Measurements from ENCODE around the gene CDO1.

Gene CDO1

DNA sequence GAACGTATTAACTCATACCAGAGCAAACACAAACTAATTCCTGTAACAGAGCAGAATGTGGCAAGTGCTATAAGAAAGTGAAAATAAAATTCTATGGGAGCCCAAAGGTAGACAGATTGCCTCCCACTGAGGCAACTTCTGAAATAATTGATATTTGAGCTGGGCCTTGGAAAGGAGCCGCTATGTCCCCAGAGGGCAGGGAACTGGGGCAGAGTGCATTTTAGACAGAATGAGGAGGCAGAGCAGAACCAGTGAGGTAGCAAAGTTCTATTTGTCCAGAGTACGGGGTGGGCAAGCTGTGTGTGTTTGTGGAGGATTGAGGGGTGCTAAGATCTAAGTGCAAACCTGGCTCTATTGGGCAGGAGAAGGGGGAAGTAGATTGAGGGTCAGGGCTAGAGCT lies 19.8 kb downstream of the CDO1 start:
- Histone ChIP-seq H3K9me3 (ENCODE audit: control insufficient read depth in 1 of 2, low read length in 2 of 2) (no peaks in the 10 kb centered on the region), H3K4me1 (ENCODE audit: control insufficient read depth in 1 of 2, insufficient read depth in 2 of 2, low read length in 2 of 2) (no peaks in the 10 kb centered on the region), H3K27me3 (ENCODE audit: control insufficient read depth in 1 of 2, insufficient read depth in 2 of 2, low read length in 2 of 2) (no peaks in the 10 kb centered on the region), H3K9ac (ENCODE audit: low read depth in 1 of 2, low read length in 2 of 2) (no peak overlapping the region), H3K36me3 (ENCODE audit: control insufficient read depth in 1 of 2, insufficient read depth in 2 of 2, low read length in 2 of 2) (no peaks in the 10 kb centered on the region), H3K27ac (ENCODE audit: low read depth, low read length) (no peak overlapping the region), H3K4me3 (ENCODE audit: low read depth in 1 of 2, low read length in 2 of 2) (no peak overlapping the region)

DNA sequence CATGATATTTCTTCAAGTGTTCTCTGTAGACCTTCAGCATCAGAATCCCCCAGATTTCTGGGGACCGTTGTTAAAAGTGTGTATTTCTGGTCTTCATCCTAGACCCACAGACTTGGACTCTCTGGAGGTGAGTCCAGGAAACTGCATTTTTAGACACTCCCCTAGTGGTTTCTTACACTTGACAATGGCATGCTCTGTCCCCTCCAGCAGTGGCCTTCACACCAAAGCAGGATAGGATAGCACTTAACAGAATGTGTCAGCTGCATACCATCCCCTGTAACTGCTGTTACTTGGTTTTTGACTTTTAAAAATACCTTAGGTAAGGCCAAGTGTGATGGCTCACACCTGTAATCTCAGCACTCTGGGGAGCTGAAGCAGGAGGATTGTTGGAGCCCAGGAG lies 20.8 kb downstream of the CDO1 start:
- Histone ChIP-seq H3K9ac (ENCODE audit: low read depth in 1 of 2, low read length in 2 of 2) (no peak overlapping the region), H3K27me3 (ENCODE audit: control insufficient read depth in 1 of 2, insufficient read depth in 2 of 2, low read length in 2 of 2) (no peaks in the 10 kb centered on the region), H3K4me3 (ENCODE audit: low read depth in 1 of 2, low read length in 2 of 2) (no peak overlapping the region), H3K36me3 (ENCODE audit: control insufficient read depth in 1 of 2, insufficient read depth in 2 of 2, low read length in 2 of 2) (no peaks in the 10 kb centered on the region), H3K9me3 (ENCODE audit: control insufficient read depth in 1 of 2, low read length in 2 of 2) (no peaks in the 10 kb centered on the region), H3K4me1 (ENCODE audit: control insufficient read depth in 1 of 2, insufficient read depth in 2 of 2, low read length in 2 of 2) (no peaks in the 10 kb centered on the region), H3K27ac (ENCODE audit: low read depth, low read length) (no peak overlapping the region)

DNA sequence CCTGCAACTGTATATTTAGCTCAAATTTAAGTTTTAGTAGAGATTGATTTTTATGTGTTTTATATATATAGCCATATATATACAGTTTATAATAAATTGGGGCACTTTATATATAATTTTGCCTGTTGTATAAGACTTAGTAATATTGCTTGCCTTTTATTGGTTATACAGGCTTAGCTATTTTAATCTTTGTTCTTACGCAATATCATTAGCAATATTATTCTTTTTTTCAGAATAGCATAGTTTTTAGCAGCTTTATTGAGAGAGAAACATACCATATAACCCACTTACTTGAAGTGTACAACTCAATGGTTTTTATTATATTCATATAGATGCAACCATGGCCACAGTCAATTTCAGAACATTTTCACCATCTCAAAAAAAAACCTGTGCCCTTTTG lies 28.0 kb downstream of the CDO1 start:
- peaks cover 0 to 3% of the 10 kb centered on the region in 2 donors for H3K27me3 ChIP-seq (ENCODE audit: control insufficient read depth in 1 of 2, insufficient read depth in 2 of 2, low read length in 2 of 2)
- H3K9me3 ChIP-seq (ENCODE audit: control insufficient read depth in 1 of 2, low read length in 2 of 2): no peaks in the 10 kb centered on the region
- H3K27ac ChIP-seq (ENCODE audit: low read depth, low read length): no peak overlapping the region
- no peak overlapping the region for H3K4me3 ChIP-seq (ENCODE audit: low read depth in 1 of 2, low read length in 2 of 2)
- no peaks in the 10 kb centered on the region for H3K4me1 ChIP-seq (ENCODE audit: control insufficient read depth in 1 of 2, insufficient read depth in 2 of 2, low read length in 2 of 2)
- H3K9ac ChIP-seq (ENCODE audit: low read depth in 1 of 2, low read length in 2 of 2): no peak overlapping the region
- H3K36me3 ChIP-seq (ENCODE audit: control insufficient read depth in 1 of 2, insufficient read depth in 2 of 2, low read length in 2 of 2): no peaks in the 10 kb centered on the region

DNA sequence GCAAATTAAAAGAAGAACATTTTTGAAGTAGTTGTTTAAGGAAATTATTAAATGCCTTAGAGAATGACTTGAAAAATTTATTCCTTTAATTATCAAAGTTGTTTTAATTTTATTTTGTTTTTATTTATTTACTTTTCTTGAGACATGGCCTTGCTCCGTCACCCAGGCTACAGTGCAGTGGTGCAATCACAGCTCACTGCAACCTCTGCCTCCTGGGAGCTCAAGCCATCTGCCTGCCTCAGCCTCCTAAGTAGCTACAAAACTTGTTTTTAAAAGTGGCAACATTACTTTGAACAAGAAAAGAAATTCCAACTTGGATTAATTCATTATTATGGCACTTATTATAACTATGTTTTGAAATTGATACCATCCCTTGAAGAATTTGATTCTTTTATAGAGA lies 29.0 kb downstream of the CDO1 start:
- Histone ChIP-seq H3K4me1 (ENCODE audit: control insufficient read depth in 1 of 2, insufficient read depth in 2 of 2, low read length in 2 of 2) (no peaks in the 10 kb centered on the region), H3K9me3 (ENCODE audit: control insufficient read depth in 1 of 2, low read length in 2 of 2) (no peaks in the 10 kb centered on the region), H3K4me3 (ENCODE audit: low read depth in 1 of 2, low read length in 2 of 2) (no peak overlapping the region), H3K9ac (ENCODE audit: low read depth in 1 of 2, low read length in 2 of 2) (no peak overlapping the region), H3K36me3 (ENCODE audit: control insufficient read depth in 1 of 2, insufficient read depth in 2 of 2, low read length in 2 of 2) (no peaks in the 10 kb centered on the region), H3K27ac (ENCODE audit: low read depth, low read length) (no peak overlapping the region), H3K27me3 (ENCODE audit: control insufficient read depth in 1 of 2, insufficient read depth in 2 of 2, low read length in 2 of 2) (peaks cover 0 to 3% of the 10 kb centered on the region in 2 donors)

DNA sequence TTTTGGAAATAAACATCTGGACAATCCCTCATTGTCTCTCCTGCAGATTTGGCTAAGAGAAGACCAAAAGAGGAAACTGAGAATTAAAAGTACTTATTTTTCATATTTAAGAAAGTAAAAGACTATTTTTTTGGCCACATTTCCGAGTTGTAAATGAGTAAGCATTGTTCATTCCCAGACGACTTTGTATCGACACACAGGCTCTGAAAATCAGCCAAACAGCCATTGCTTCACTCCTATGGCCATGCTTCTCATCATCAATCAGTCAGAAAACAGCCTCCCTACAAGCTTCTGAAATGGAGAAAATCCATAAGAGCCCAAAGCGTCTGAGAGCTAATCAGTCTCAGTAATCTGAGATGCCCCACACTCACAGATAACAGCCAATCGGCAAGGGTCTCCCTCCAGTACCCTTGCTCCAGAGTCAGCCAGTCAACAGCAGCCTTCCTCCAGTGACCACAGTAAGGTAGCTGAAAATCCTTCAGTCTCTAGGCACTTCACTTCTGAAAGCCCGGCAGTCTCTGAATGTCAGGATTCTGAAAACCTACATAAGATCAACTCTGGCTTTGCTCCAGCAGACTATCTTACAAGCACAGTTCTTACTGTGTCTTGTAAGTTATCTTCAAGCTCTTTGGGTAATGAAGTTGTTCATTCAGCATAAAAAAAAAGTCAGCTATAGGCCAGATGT lies 30.9 kb downstream of the CDO1 start:
- no peaks in the 10 kb centered on the region for H3K4me1 ChIP-seq (ENCODE audit: control insufficient read depth in 1 of 2, insufficient read depth in 2 of 2, low read length in 2 of 2)
- H3K36me3 ChIP-seq (ENCODE audit: control insufficient read depth in 1 of 2, insufficient read depth in 2 of 2, low read length in 2 of 2): no peaks in the 10 kb centered on the region
- no peaks in the 10 kb centered on the region for H3K9me3 ChIP-seq (ENCODE audit: control insufficient read depth in 1 of 2, low read length in 2 of 2)
- no peak overlapping the region for H3K4me3 ChIP-seq (ENCODE audit: low read depth in 1 of 2, low read length in 2 of 2)
- H3K27ac ChIP-seq (ENCODE audit: low read depth, low read length): no peak overlapping the region
- H3K9ac ChIP-seq (ENCODE audit: low read depth in 1 of 2, low read length in 2 of 2): no peak overlapping the region
- H3K27me3 ChIP-seq (ENCODE audit: control insufficient read depth in 1 of 2, insufficient read depth in 2 of 2, low read length in 2 of 2): peaks cover 0 to 3% of the 10 kb centered on the region in 2 donors

DNA sequence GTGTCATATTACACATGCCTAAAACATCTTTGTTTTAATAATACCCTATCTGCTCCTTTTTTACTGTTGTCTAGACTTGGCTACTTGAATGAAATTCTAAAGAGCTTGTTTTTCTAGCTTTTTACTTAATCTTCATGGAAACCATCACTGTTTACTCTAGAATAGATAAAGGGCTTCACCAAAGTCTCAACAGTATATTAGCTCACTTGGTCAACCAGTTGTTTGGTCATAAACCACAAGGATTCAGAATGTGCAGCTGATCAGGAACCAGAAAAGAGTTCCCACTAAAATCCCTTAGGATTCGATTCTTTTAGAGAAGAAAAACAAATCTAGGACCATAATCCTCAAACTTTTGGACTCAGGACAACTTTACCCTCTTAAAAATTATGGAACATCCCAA lies 38.0 kb downstream of the CDO1 start:
- H3K4me1 ChIP-seq (ENCODE audit: control insufficient read depth in 1 of 2, insufficient read depth in 2 of 2, low read length in 2 of 2): no peaks in the 10 kb centered on the region
- H3K27ac ChIP-seq (ENCODE audit: low read depth, low read length): no peak overlapping the region
- H3K27me3 ChIP-seq (ENCODE audit: control insufficient read depth in 1 of 2, insufficient read depth in 2 of 2, low read length in 2 of 2): no peaks in the 10 kb centered on the region
- H3K9ac ChIP-seq (ENCODE audit: low read depth in 1 of 2, low read length in 2 of 2): no peak overlapping the region
- H3K36me3 ChIP-seq (ENCODE audit: control insufficient read depth in 1 of 2, insufficient read depth in 2 of 2, low read length in 2 of 2): no peaks in the 10 kb centered on the region
- no peaks in the 10 kb centered on the region for H3K9me3 ChIP-seq (ENCODE audit: control insufficient read depth in 1 of 2, low read length in 2 of 2)
- H3K4me3 ChIP-seq (ENCODE audit: low read depth in 1 of 2, low read length in 2 of 2): no peak overlapping the region

DNA sequence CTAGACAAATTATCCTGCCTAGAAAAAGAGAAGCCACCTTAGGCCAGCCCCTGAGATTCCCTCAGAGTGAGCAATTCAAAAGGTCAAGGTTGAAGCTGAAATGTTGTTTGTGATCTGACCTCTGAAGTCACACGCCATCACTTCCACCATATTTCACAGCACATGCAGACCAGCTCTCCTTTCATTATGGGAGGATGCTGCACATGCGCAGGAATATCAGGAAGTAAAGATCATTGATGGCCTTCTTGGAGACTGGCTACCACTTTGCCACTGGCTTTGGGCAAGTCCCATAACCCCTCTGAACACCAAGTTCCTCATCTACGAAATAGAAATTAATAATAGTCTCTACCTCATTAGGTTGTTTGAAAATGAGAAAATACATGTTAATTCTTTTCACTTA lies 39.5 kb downstream of the CDO1 start:
- Histone ChIP-seq H3K9ac (ENCODE audit: low read depth in 1 of 2, low read length in 2 of 2) (no peak overlapping the region), H3K27ac (ENCODE audit: low read depth, low read length) (no peak overlapping the region), H3K27me3 (ENCODE audit: control insufficient read depth in 1 of 2, insufficient read depth in 2 of 2, low read length in 2 of 2) (no peaks in the 10 kb centered on the region), H3K9me3 (ENCODE audit: control insufficient read depth in 1 of 2, low read length in 2 of 2) (no peaks in the 10 kb centered on the region), H3K36me3 (ENCODE audit: control insufficient read depth in 1 of 2, insufficient read depth in 2 of 2, low read length in 2 of 2) (no peaks in the 10 kb centered on the region), H3K4me1 (ENCODE audit: control insufficient read depth in 1 of 2, insufficient read depth in 2 of 2, low read length in 2 of 2) (no peaks in the 10 kb centered on the region), H3K4me3 (ENCODE audit: low read depth in 1 of 2, low read length in 2 of 2) (no peak overlapping the region)

DNA sequence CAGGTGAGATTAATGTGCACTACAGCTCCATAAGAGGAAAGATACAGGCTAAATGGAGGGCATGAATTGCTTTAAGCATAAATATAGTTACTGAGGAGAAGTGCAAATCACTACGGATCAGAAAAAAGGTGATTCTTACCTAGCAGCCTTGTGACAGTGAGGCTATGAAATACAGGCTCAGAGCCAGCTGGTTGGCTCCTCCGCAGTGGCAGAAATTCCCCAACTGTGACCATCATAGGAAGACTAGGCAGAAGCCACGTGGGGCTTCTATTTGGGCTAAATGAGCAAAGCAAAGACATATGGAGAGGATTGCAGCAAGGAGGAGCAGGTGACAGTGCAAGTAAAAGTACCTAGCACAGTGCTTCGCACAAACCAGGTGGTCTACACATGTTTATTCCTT lies 40.5 kb downstream of the CDO1 start:
- Histone ChIP-seq H3K36me3 (ENCODE audit: control insufficient read depth in 1 of 2, insufficient read depth in 2 of 2, low read length in 2 of 2) (no peaks in the 10 kb centered on the region), H3K4me1 (ENCODE audit: control insufficient read depth in 1 of 2, insufficient read depth in 2 of 2, low read length in 2 of 2) (no peaks in the 10 kb centered on the region), H3K27ac (ENCODE audit: low read depth, low read length) (no peak overlapping the region), H3K27me3 (ENCODE audit: control insufficient read depth in 1 of 2, insufficient read depth in 2 of 2, low read length in 2 of 2) (no peaks in the 10 kb centered on the region), H3K9me3 (ENCODE audit: control insufficient read depth in 1 of 2, low read length in 2 of 2) (no peaks in the 10 kb centered on the region), H3K4me3 (ENCODE audit: low read depth in 1 of 2, low read length in 2 of 2) (no peak overlapping the region), H3K9ac (ENCODE audit: low read depth in 1 of 2, low read length in 2 of 2) (no peak overlapping the region)

DNA sequence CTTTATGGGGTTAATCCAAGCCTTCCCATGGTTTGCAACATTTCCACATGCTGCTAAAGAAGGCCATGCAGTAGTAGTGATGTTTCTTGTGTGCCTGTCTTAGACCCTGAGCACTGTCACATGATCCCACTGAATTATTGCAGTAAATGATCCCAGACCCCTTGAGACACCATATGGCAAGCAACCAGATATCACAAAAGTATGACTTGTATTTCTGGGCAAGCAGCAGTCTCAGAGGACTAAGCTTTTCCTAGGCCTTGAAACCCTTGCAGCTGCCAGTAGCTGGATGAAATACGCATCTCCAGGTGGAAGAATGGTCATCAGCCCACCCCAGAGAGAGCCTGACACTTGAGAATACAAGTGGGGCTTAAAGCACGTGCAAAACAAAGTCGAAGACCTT lies 41.8 kb downstream of the CDO1 start:
- H3K27me3 ChIP-seq (ENCODE audit: control insufficient read depth in 1 of 2, insufficient read depth in 2 of 2, low read length in 2 of 2): no peaks in the 10 kb centered on the region
- H3K9ac ChIP-seq (ENCODE audit: low read depth in 1 of 2, low read length in 2 of 2): no peak overlapping the region
- H3K4me1 ChIP-seq (ENCODE audit: control insufficient read depth in 1 of 2, insufficient read depth in 2 of 2, low read length in 2 of 2): no peaks in the 10 kb centered on the region
- H3K36me3 ChIP-seq (ENCODE audit: control insufficient read depth in 1 of 2, insufficient read depth in 2 of 2, low read length in 2 of 2): no peaks in the 10 kb centered on the region
- H3K27ac ChIP-seq (ENCODE audit: low read depth, low read length): no peak overlapping the region
- H3K9me3 ChIP-seq (ENCODE audit: control insufficient read depth in 1 of 2, low read length in 2 of 2): no peaks in the 10 kb centered on the region
- no peak overlapping the region for H3K4me3 ChIP-seq (ENCODE audit: low read depth in 1 of 2, low read length in 2 of 2)

DNA sequence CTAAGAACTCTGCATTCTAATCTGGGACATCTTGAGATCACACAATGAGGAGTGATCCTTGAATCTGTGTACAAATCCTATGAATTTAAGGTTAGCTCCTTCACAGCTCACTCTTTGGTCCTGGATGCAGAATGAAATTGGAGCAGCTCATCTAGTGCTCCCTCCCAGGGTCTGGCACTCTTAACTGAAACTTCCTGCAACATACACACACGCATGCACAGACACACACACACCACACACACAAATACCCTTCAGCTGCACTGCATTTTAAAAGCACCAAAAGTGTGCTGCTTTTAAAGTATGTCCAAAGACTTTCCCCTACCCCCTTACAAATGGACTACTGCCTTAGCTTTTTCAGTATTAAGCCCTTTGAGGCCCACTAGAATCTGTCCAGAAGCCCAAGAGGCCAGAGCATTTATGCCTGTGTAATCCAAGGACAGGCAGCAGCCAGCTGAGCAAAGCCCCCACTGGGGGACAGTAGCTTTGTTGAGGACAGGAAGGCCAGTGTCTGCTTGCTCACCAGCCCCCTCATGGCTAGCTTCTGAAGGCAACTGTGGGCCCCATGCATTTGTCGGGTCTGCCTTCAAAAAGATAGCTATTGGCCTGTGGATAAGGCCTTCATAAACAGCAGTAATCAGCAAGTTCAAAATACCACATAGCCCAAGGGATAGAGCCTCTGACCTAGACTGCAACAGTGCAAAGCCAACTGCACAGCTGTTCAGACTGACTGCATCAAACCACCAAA lies 43.6 kb downstream of the CDO1 start:
- Histone ChIP-seq H3K4me1 (ENCODE audit: control insufficient read depth in 1 of 2, insufficient read depth in 2 of 2, low read length in 2 of 2) (no peaks in the 10 kb centered on the region), H3K27me3 (ENCODE audit: control insufficient read depth in 1 of 2, insufficient read depth in 2 of 2, low read length in 2 of 2) (no peaks in the 10 kb centered on the region), H3K36me3 (ENCODE audit: control insufficient read depth in 1 of 2, insufficient read depth in 2 of 2, low read length in 2 of 2) (no peaks in the 10 kb centered on the region), H3K9me3 (ENCODE audit: control insufficient read depth in 1 of 2, low read length in 2 of 2) (no peaks in the 10 kb centered on the region), H3K27ac (ENCODE audit: low read depth, low read length) (no peak overlapping the region), H3K4me3 (ENCODE audit: low read depth in 1 of 2, low read length in 2 of 2) (no peak overlapping the region), H3K9ac (ENCODE audit: low read depth in 1 of 2, low read length in 2 of 2) (no peak overlapping the region)
